A549 (cell line): ENCODE data around the gene EPHA5. TPM values are rescaled to one million over a fixed set of nuclear protein-coding genes. Genes with fewer than 3 reads are reported as not detected.

ENCODE experiments used
- ATAC-seq, 2 experiments: fragments of 200-7000 bp in 1 of 2; fragments of >200 bp in 1 of 2; cut with Nextera tagmentation in 1 of 2; cut with Tn5 transposase in 1 of 2; 3 replicates each; pipeline versions ENCODE4 v1.8.0 to v1.9.1; 2018 to 2020; ENCODE audit warnings: mild to moderate bottlenecking in 1 of 2, moderate library complexity in 1 of 2
- CTCF ChIA-PET: fragments of 300-600 bp; sonication (Branson Sonifier 250); formaldehyde crosslinking; extraction: SDS; loops from one replicate; lab custom pipeline; 2021; ENCODE audit warnings: antibody characterized with exemption, inconsistent platforms; lab: Yijun Ruan, JAX
- POLR2A ChIA-PET: fragments of 350-600 bp; formaldehyde crosslinking; extraction: SDS; loops from one replicate; lab custom pipeline; 2021; ENCODE audit warnings: antibody characterized with exemption, inconsistent platforms; lab: Yijun Ruan, JAX
- DNase-seq, 2 experiments: peaks; one replicate each; pipeline versions ENCODE4 v3.0.0 to v3.0.0-alpha.2; 2011 to 2016; ENCODE audit warnings: low read depth in 1 of 2, low spot score in 1 of 2
- FAIRE-seq: peaks from 2 replicates; lab custom pipeline; 2011; peaks lifted over from hg19 to GRCh38; lab: Jason Lieb, UNC
- H3K27ac ChIP-seq, 2 experiments: fragments of >200 bp; sonication (Bioruptor Twin); formaldehyde crosslinking; 3 replicates each; pipeline ENCODE4 v1.5.1; 2016 to 2017
- H3K4me1 ChIP-seq: fragments of >200 bp; sonication (Bioruptor Twin); formaldehyde crosslinking; 3 replicates; pipeline ENCODE4 v1.6.1; 2016
- H3K4me2 ChIP-seq: fragments of >200 bp; sonication (Bioruptor Twin); formaldehyde crosslinking; 3 replicates; pipeline ENCODE4 v1.6.1; 2016
- H3K4me3 ChIP-seq: fragments of >200 bp; sonication (Bioruptor Twin); formaldehyde crosslinking; 3 replicates; pipeline ENCODE4 v1.5.1; 2016
- H3K9me3 ChIP-seq: fragments of >200 bp; sonication (Bioruptor Twin); formaldehyde crosslinking; 3 replicates; pipeline ENCODE4 v1.6.1; 2016
- CBX2 ChIP-seq: fragments of 200-600 bp; sonication (generic); IDR thresholded peaks from 2 replicates; pipeline ENCODE4 v1.6.1; 2016; ENCODE audit warnings: low read depth, mild to moderate bottlenecking, borderline replicate concordance
- CHD4 ChIP-seq: fragments of 200-600 bp; sonication (generic); IDR thresholded peaks from 2 replicates; pipeline ENCODE4 v1.6.1; 2016; ENCODE audit warnings: antibody characterized with exemption, mild to moderate bottlenecking, borderline replicate concordance
- E2F6 ChIP-seq: IDR thresholded peaks from 2 replicates; pipeline ENCODE4 v1.6.1; 2012; ENCODE audit warnings: low read depth, borderline replicate concordance
- ELK1 ChIP-seq: fragments of 150-350 bp; IDR thresholded peaks from 2 replicates; pipeline ENCODE4 v1.6.1; 2014; ENCODE audit warnings: low read depth, mild to moderate bottlenecking, low read length
- FOSL2 ChIP-seq, 2 experiments: fragments of 450-650 bp in 1 of 2; fragments of >200 bp in 1 of 2; sonication (Bioruptor Twin) in 1 of 2; formaldehyde crosslinking; IDR thresholded peaks; 2 replicates each; pipeline versions ENCODE4 v1.5.0 to v1.6.1; 2016 to 2020; ENCODE audit warnings: mild to moderate bottlenecking in 1 of 2, moderate library complexity in 1 of 2
- FOXS1 ChIP-seq: fragments of 250-450 bp; sonication (Bioruptor Pico); IDR thresholded peaks from 2 replicates; pipeline ENCODE4 v1.5.0; 2020; ENCODE audit warnings: mild to moderate bottlenecking, moderate library complexity
- HOXB5 ChIP-seq: fragments of 250-450 bp; sonication (Bioruptor Pico); IDR thresholded peaks from 2 replicates; pipeline ENCODE4 v1.5.0; 2020; ENCODE audit warnings: mild to moderate bottlenecking, moderate library complexity
- MAX ChIP-seq: IDR thresholded peaks from 2 replicates; pipeline ENCODE4 v1.6.1; 2012
- MAZ ChIP-seq: fragments of 150-350 bp; IDR thresholded peaks from 2 replicates; pipeline ENCODE4 v1.6.1; 2014; ENCODE audit warnings: antibody characterized with exemption, low read depth, low read length, borderline replicate concordance
- NPAS2 ChIP-seq: fragments of 250-450 bp; sonication (Bioruptor Pico); IDR thresholded peaks from 2 replicates; pipeline ENCODE4 v1.8.0; 2022; ENCODE audit warnings: mild to moderate bottlenecking, moderate library complexity, borderline replicate concordance
- PHF8 ChIP-seq: fragments of 200-600 bp; sonication (generic); IDR thresholded peaks from 2 replicates; pipeline ENCODE4 v1.6.1; 2016; ENCODE audit warnings: low read depth, mild to moderate bottlenecking, antibody characterized with exemption, moderate library complexity, borderline replicate concordance
- POLR2A ChIP-seq: IDR thresholded peaks from 2 replicates; pipeline ENCODE4 v1.6.1; 2012; ENCODE audit warnings: mild to moderate bottlenecking, low read length
- SMC3 ChIP-seq: fragments of >200 bp; sonication (Bioruptor Twin); formaldehyde crosslinking; IDR thresholded peaks from 3 replicates; pipeline ENCODE4 v1.6.1; 2018; ENCODE audit warnings: inconsistent platforms
- WGBS: methylation state at CpG from one replicate; pipeline ENCODE4 v1.1.6; 2017; ENCODE audit errors: missing lambda C conversion rate; 5-methylcytosine and 5-hydroxymethylcytosine counted together
- polyA plus RNA-seq, 4 experiments: library from polyadenylated mRNA; depleted of rRNA in 3 of 4; stranded (reverse); fragments of >200 nt; fragmentation: RNase III in 1 of 4; extraction: RNeasy Plus Mini Kit Qiagen cat#74134 plus additional on column Dnase treatment in 1 of 4; gene quantifications; 2 replicates in 3 of 4; 3 replicates in 1 of 4; pipeline ENCODE4 v1.2.3, GENCODE V29; 2011 to 2017

Gene EPHA5
- polyA plus RNA-seq, 2 of the 4 experiments (the other 2 are of a cell fraction), result 0.96 to 1.1 TPM

- DNase-seq (no peak), FAIRE-seq (no peak), ATAC-seq (no peak)
- Histone ChIP-seq H3K27ac (no peak overlapping the region), H3K9me3 (no peaks in the 10 kb centered on the region), H3K4me1 (0 out of 3 replicates have a peak, but pooled peaks cover 6% of the 10 kb centered on the region), H3K4me3 (no peak overlapping the region), H3K4me2 (no peak overlapping the region)
- ChIA-PET CTCF (no interaction called here), POLR2A (no interaction called here)
- TF ChIP-seq FOSL2 (IDR thresholded peaks at IDR 0.05) (no peak), FOSL2 (CRISPR knock-in tag; IDR thresholded peaks at IDR 0.05) (peak; percentile 18; the same call in 1 of the 2 replicates), CHD4 (no peak)
- WGBS, result 55% methylated on average over 3 of the region's 3 CpGs
These were observed 4.3 kb downstream of the EPHA5 start for GRCh38 chr4:65665771-65666523.

GRCh38 chr4:65661471-65661870 lies 8.8 kb downstream of the EPHA5 start:
- Histone ChIP-seq H3K27ac (no peak overlapping the region), H3K4me1 (0 out of 3 replicates have a peak, but pooled peaks cover 3% of the 10 kb centered on the region), H3K4me3 (no peak overlapping the region), H3K4me2 (no peak overlapping the region), H3K9me3 (no peaks in the 10 kb centered on the region)
- ATAC-seq (peak in 1 of 2 experiments; percentile 22; a peak in 1 of 6 replicates), FAIRE-seq (no peak), DNase-seq (peak in 1 of 2 experiments; percentile 29)
- ChIA-PET CTCF (no interaction called here), POLR2A (no interaction called here)
- WGBS, result 20% methylated on average over 1 of the region's 1 CpG
- no peak for TF ChIP-seq E2F6
- TF ChIP-seq SMC3, result no peak
- no peak for TF ChIP-seq PHF8

- Histone ChIP-seq H3K9me3 (no peaks in the 10 kb centered on the region), H3K4me1 (no peaks in the 10 kb centered on the region), H3K27ac (no peak overlapping the region), H3K4me2 (no peak overlapping the region), H3K4me3 (no peak overlapping the region)
- TF ChIP-seq CBX2, result no peak
- DNase-seq (no peak), FAIRE-seq (no peak), ATAC-seq (no peak)
- POLR2A ChIA-PET, result interaction anchor here (0.6 kb wide), 1 partner anchor 13 kb away, joined by 3 read pairs; no protein-coding TSS in a partner anchor
- CTCF ChIA-PET, result interaction anchor here (0.6 kb wide), 1 partner anchor 1817 kb away, joined by 3 read pairs; no protein-coding TSS in a partner anchor
- 94% methylated on average over 1 of the region's 1 CpG for WGBS
These were observed 12.2 kb downstream of the EPHA5 start for GRCh38 chr4:65658117-65658516.

- H3K27ac ChIP-seq, result no peak overlapping the region
- POLR2A ChIA-PET, result no interaction called here
These were observed 14.3 kb downstream of the EPHA5 start for GRCh38 chr4:65656008-65656407.

More at GRCh38 chr4:65656008-65656407, 14.3 kb downstream of the EPHA5 start:
- Histone ChIP-seq H3K4me1 (0 out of 3 replicates have a peak, but pooled peaks cover 4% of the 10 kb centered on the region), H3K4me3 (no peak overlapping the region), H3K9me3 (no peaks in the 10 kb centered on the region)
- ATAC-seq (no peak), DNase-seq (no peak), FAIRE-seq (no peak)
- CTCF ChIA-PET, result no interaction called here
- TF ChIP-seq POLR2A (no peak), HOXB5 (CRISPR knock-in tag) (no peak), MAZ (no peak), ELK1 (no peak), E2F6 (no peak), CHD4 (no peak), NPAS2 (CRISPR knock-in tag) (no peak), MAX (no peak), PHF8 (no peak), FOXS1 (CRISPR knock-in tag) (no peak)
- TF ChIP-seq, all 56 proteins: peak for 0
- H3K4me2 ChIP-seq, result no peak overlapping the region
